Heart right ventricle (tissue), 16 donors: ENCODE results near the gene TSKS. TPM values are rescaled to one million over a fixed set of nuclear protein-coding genes. Genes with fewer than 3 reads are reported as not detected.

Source experiments
- ATAC-seq, 8 donors: fragments of 200-7000 bp; cut with Tn5 transposase; one replicate each; pipeline ENCODE4 v1.9.1; 2020; ENCODE audit warnings: mild to moderate bottlenecking in 8 of 8, moderate library complexity in 8 of 8, moderate number of reproducible peaks in 1 of 8
- DNase-seq, 2 donors: peaks; one replicate each; pipeline ENCODE4 v3.0.0-alpha.2; 2020
- H3K27ac ChIP-seq, 10 donors: fragments of 200-600 bp; sonication (generic) in 2 of 10; one replicate each; pipeline versions ENCODE4 v1.5.0 to v1.8.0; 2020 to 2022; ENCODE audit warnings: mild to moderate bottlenecking in 3 of 10
- H3K27me3 ChIP-seq, 7 donors: fragments of 200-600 bp; one replicate each; pipeline ENCODE4 v1.8.0; 2021 to 2022; ENCODE audit warnings: mild to moderate bottlenecking in 2 of 7
- H3K36me3 ChIP-seq, 9 donors: fragments of 200-600 bp; sonication (generic) in 1 of 9; one replicate each; pipeline versions ENCODE4 v1.5.0 to v1.8.0; 2020 to 2022; ENCODE audit warnings: mild to moderate bottlenecking in 2 of 9
- H3K4me1 ChIP-seq, 9 donors: fragments of 200-600 bp; sonication (generic) in 1 of 9; one replicate each; pipeline versions ENCODE4 v1.5.0 to v1.8.0; 2020 to 2022; ENCODE audit warnings: mild to moderate bottlenecking in 4 of 9
- H3K4me3 ChIP-seq, 10 donors: fragments of 200-600 bp; sonication (generic) in 2 of 10; one replicate each; pipeline versions ENCODE4 v1.5.0 to v1.8.0; 2020 to 2022; ENCODE audit warnings: mild to moderate bottlenecking in 7 of 10, moderate library complexity in 2 of 10
- H3K9me3 ChIP-seq, 11 donors: fragments of 200-600 bp in 10 of 11; sonication (generic) in 2 of 11; one replicate each; pipeline versions ENCODE4 v1.5.0 to v1.8.0; 2013 to 2022; ENCODE audit warnings: mild to moderate bottlenecking in 2 of 11, control low read depth in 1 of 11, moderate library complexity in 1 of 11
- CTCF ChIP-seq, 9 donors: fragments of 200-600 bp; sonication (generic) in 2 of 9; IDR thresholded peaks; one replicate each; pipeline versions ENCODE4 v1.5.0 to v1.8.0; 2021 to 2022; ENCODE audit warnings: antibody characterized with exemption in 9 of 9, mild to moderate bottlenecking in 5 of 9, moderate library complexity in 1 of 9
- WGBS, 2 donors: extraction: QIAGEN DNeasy Blood & Tissue Kit; methylation state at CpG; one replicate each; pipeline ENCODE4 v1.1.7; 2013; ENCODE audit warnings: inconsistent platforms in 1 of 2; 5-methylcytosine and 5-hydroxymethylcytosine counted together
- intact Hi-C, 10 donors: fragments of 100-400 bp; cut with DNase I; formaldehyde crosslinking; loops; one replicate each; pipeline versions ENCODE4 v1.11.1 to v1.14.2; 2022
- polyA plus RNA-seq, 2 donors: library from polyadenylated mRNA; stranded (reverse); fragments of 200-250 nt; gene quantifications; one replicate each; pipeline ENCODE4 v1.2.3, GENCODE V29; 2013
- total RNA-seq, 10 donors: library from RNA; stranded (reverse); fragmentation: NEBNext Ultra II Directional in 3 of 10; extraction: Animal tissue kit (Norgen Biotek cat#: 25700) in 3 of 10; gene quantifications; one replicate each; pipeline versions ENCODE4 v1.2.1 to v1.2.4, GENCODE V29; 2021 to 2023
- donor health status: Arrhythmogenic right ventricular cardiomyopathy.
- donor health status: ischemic (EF 13 %, LVEDD 7.1; RV severe dilation, severe dysfunction).
- donor health status: healthy with polysubstance abuse.
- donor health status: DM: no; HTN: yes; CAD: no.
- donor health status: DM: no; HTN: no; CAD: no.
- donor health status: ischemic (EF 25% LVEDD 6.9; RV normal size, moderate dysfunction).
- donor health status: ischemic (EF 25% LVEDD 5.7; RV mildly dilated, moderate dysfunction).
- donor health status: healthy.
- donor health status: DM: yes; HTN: yes; CAD: no.
- donor health status: Ischemic cardiomyopathy.
- donor health status: ischemic (EF 35%, LVEDD 5.7; RV mildly dilated, moderate dysfunction).
- donor health status: nonischemic (EF 11% LVEDD 7.7; RV severe dilation, severe dysfunction).
- donor health status: DM: yes; HTN: yes; CAD: no.
- donor health status: PGD.
- donor health status: ischemic (EF 29% LVEDD 5.4; RV normal size, mild dysfunction).
- donor health status: nonischemic (EF 23%, LVEDD 6.1; RV moderate dilation, normal function).

TSKS gene
- total and polyA plus RNA-seq, 12 donors: 0.15 to 3.4 (median 0.40) TPM; not detected in 2

DNA sequence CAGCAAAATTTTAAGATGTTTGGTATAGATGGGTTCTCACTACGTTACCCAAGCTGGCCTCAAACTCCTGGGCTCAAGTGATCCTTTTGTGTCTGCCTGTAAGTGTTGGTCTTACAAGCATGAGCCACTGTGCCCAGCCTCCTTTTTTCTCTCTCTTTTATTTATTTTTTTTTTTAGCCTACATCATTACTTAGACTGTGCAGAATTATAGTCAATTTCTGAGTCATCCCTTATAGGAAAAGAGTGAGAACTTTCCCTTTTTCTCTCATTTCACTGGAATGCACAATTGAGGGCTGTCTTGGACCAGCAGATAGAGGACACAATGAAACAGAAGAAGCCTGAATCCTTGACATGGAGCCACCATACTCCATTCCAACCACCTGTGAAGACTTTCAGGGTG, 13.3 kb downstream of the TSKS start:
- peaks cover 0 to 5% (median 0%) of the 10 kb centered on the region in 7 donors for H3K27me3 ChIP-seq
- 62 to 67% methylated on average over 1 of the region's 1 CpG for WGBS, 2 donors
- H3K4me1 ChIP-seq: peaks cover 0 to 7% (median 0%) of the 10 kb centered on the region in 9 donors
- intact Hi-C loops: no loop called here
- H3K36me3 ChIP-seq: no peaks in the 10 kb centered on the region
- DNase-seq: no peak
- peaks cover 0 to 8% (median 0%) of the 10 kb centered on the region in 11 donors for H3K9me3 ChIP-seq
- no peak overlapping the region for H3K4me3 ChIP-seq
- H3K27ac ChIP-seq: no peak overlapping the region
- no peak for TF ChIP-seq CTCF (IDR thresholded peaks at IDR 0.05)
- no peak for ATAC-seq

GRCh38 chr19:49749055-49749716, 13.9 kb downstream of the TSKS start:
- Histone ChIP-seq H3K36me3 (no peaks in the 10 kb centered on the region), H3K9me3 (peaks cover 0 to 8% (median 0%) of the 10 kb centered on the region in 11 donors), H3K27me3 (peaks cover 0 to 5% (median 0%) of the 10 kb centered on the region in 7 donors), H3K4me1 (peaks cover 0 to 7% (median 0%) of the 10 kb centered on the region in 9 donors), H3K4me3 (no peak overlapping the region), H3K27ac (no peak overlapping the region)
- no peak for DNase-seq
- intact Hi-C loops: no loop called here
- ATAC-seq: peak in 2 of 8 donors; percentile 30 to 36
- TF ChIP-seq CTCF (IDR thresholded peaks at IDR 0.05): no peak
- WGBS, 2 donors: 70 to 82% methylated on average over 6 of the region's 6 CpGs

GRCh38 chr19:49746206-49746958, 16.7 kb downstream of the TSKS start:
- Histone ChIP-seq H3K27ac (no peak overlapping the region), H3K27me3 (peaks cover 0 to 5% (median 0%) of the 10 kb centered on the region in 7 donors), H3K4me3 (no peak overlapping the region), H3K4me1 (peaks cover 0 to 3% (median 0%) of the 10 kb centered on the region in 9 donors), H3K36me3 (no peaks in the 10 kb centered on the region), H3K9me3 (no peaks in the 10 kb centered on the region)
- ATAC-seq: peak in 7 of 8 donors; percentile 33 to 70 (median 58)
- 44 to 46% methylated on average over 52 of the region's 52 CpGs for WGBS, 2 donors
- intact Hi-C loops: no loop called here
- DNase-seq: peak in 1 of 2 donors; percentile 69
- TF ChIP-seq CTCF (IDR thresholded peaks at IDR 0.05): no peak

- Histone ChIP-seq H3K27ac (no peak overlapping the region), H3K36me3 (no peaks in the 10 kb centered on the region), H3K27me3 (peaks cover 0 to 5% (median 0%) of the 10 kb centered on the region in 7 donors), H3K4me3 (no peak overlapping the region), H3K9me3 (no peaks in the 10 kb centered on the region), H3K4me1 (no peaks in the 10 kb centered on the region)
- TF ChIP-seq CTCF (IDR thresholded peaks at IDR 0.05): no peak
- intact Hi-C loops: no loop called here
- no peak for DNase-seq
- no peak for ATAC-seq
- 94% methylated on average over 23 of the region's 23 CpGs for WGBS, 2 donors
Observed at GRCh38 chr19:49744946-49745381, 18.1 kb downstream of the TSKS start.
